ENCODE measurements around the gene C17orf113. TPM values are rescaled to one million over a fixed set of nuclear protein-coding genes. Genes with fewer than 3 reads are reported as not detected.

Gene C17orf113
- total and polyA plus RNA-seq, 2 experiments from 2014 or later = 0.29 to 2.1 TPM

DNA sequence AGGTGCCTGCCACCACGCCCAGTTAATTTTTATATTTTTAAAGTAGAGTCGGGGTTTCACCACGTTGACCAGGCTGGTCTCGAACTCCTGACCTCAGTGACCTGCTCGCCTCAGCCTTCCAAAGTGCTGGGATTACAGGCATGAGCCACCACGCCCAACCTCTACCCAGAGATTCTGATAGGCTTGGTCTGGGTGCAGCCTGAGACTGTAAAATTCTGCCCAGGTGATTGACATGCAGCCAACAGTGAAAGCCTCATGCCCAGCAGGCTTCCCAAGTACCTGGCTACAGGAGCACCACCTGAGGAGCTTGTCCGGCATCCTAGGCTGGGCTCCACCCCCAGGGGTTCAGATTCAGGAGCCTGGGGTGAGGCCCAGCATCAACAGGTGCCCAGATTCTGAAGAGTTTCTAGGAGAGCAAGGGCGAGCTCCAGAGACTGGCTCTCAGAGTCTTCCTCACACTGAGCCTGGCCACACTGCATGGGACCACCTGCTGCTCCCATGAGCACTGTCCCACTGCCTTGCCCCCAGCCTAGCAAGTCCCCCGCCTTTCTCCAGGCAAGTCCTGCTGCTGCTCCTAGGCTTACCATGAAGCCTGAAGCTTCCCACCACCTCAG, 31.2 kb upstream of the C17orf113 start:
- H3K27ac Mint-ChIP-seq = no peak overlapping the region
- no peaks in the 10 kb centered on the region for H3K36me3 Mint-ChIP-seq (ENCODE audit: low read depth)
- peaks cover 4% of the 10 kb centered on the region for H3K27me3 Mint-ChIP-seq (ENCODE audit: insufficient read depth, low read depth, poor library complexity)
- DNase-seq (ENCODE audit: low spot score) (no peak), ATAC-seq (no peak)
- H3K4me1 Mint-ChIP-seq = peaks cover 13% of the 10 kb centered on the region; the same call in 2 of the 3 replicates
- Histone ChIP-seq H3K4me2 (no peak overlapping the region), H3K9me2 (ENCODE audit: insufficient read depth) (no peaks in the 10 kb centered on the region), H3F3A (replicated peaks; ENCODE audit: low read depth) (no peaks in the 10 kb centered on the region), H3K27me3 (ENCODE audit: insufficient read depth) (no peaks in the 10 kb centered on the region), H3K4me3 (no peak overlapping the region), H2AFZ (no peak overlapping the region), H3K4me1 (ENCODE audit: insufficient read depth) (no peaks in the 10 kb centered on the region), H3K79me2 (replicated peaks; ENCODE audit: insufficient read depth) (no peaks in the 10 kb centered on the region), H4K20me1 (replicated peaks; ENCODE audit: insufficient read depth) (no peaks in the 10 kb centered on the region), H3K27ac (ENCODE audit: low read depth) (no peak overlapping the region), H3K36me3 (ENCODE audit: insufficient read depth) (no peaks in the 10 kb centered on the region)
- H3K4me3 Mint-ChIP-seq = no peak overlapping the region
- no peak for TF ChIP-seq NANOG (IDR thresholded peaks at IDR 0.05; ENCODE audit: borderline replicate concordance)
- no peak for TF ChIP-seq CREB1 (CRISPR knock-in tag; IDR thresholded peaks at IDR 0.05; ENCODE audit: low read depth)
- no peak for TF ChIP-seq ZNF331 (CRISPR knock-in tag; IDR thresholded peaks at IDR 0.05; ENCODE audit: low read depth)
- H3K9me3 Mint-ChIP-seq = no peaks in the 10 kb centered on the region

DNA sequence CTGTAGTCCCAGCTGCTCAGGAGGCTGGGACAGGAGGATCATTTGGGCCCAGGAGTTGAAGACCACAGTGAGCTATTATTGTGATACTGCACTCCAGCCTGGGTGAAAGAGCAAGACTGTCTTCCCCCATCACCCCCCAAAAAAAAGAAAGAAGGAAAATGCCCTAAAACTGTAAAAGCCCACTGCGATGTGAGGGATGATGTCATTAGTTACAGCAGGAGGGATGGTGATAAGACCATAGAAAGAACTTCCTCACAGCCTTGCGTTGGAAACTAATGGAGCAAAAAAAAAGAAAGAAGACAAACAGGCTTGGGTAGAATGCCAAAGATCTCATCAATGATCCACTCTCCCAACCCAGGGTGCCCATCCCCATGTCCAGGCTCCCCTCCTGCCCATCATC, 29.1 kb upstream of the C17orf113 start:
- no peaks in the 10 kb centered on the region for H3K79me2 ChIP-seq (replicated peaks; ENCODE audit: insufficient read depth)
- DNase-seq (ENCODE audit: low spot score) (no peak), ATAC-seq (no peak)
- H3K36me3 Mint-ChIP-seq (ENCODE audit: low read depth) = no peaks in the 10 kb centered on the region
- H3K27me3 ChIP-seq (ENCODE audit: insufficient read depth) = no peaks in the 10 kb centered on the region
- no peak overlapping the region for H3K4me2 ChIP-seq
- H3K9me2 ChIP-seq (ENCODE audit: insufficient read depth) = no peaks in the 10 kb centered on the region
- H3K4me1 Mint-ChIP-seq = peaks cover 13% of the 10 kb centered on the region; the same call in 2 of the 3 replicates
- H3K27ac ChIP-seq (ENCODE audit: low read depth) = no peak overlapping the region
- H3K27ac Mint-ChIP-seq = no peak overlapping the region
- no peaks in the 10 kb centered on the region for H3F3A ChIP-seq (replicated peaks; ENCODE audit: low read depth)
- no peaks in the 10 kb centered on the region for H3K4me1 ChIP-seq (ENCODE audit: insufficient read depth)
- peaks cover 4% of the 10 kb centered on the region for H3K27me3 Mint-ChIP-seq (ENCODE audit: insufficient read depth, low read depth, poor library complexity)
- no peaks in the 10 kb centered on the region for H3K36me3 ChIP-seq (ENCODE audit: insufficient read depth)
- H3K4me3 ChIP-seq = no peak overlapping the region
- H2AFZ ChIP-seq = no peak overlapping the region
- no peaks in the 10 kb centered on the region for H4K20me1 ChIP-seq (replicated peaks; ENCODE audit: insufficient read depth)
- H3K9me3 Mint-ChIP-seq = no peaks in the 10 kb centered on the region
- H3K4me3 Mint-ChIP-seq = no peak overlapping the region
- TF ChIP-seq STAT1 (IDR thresholded peaks at IDR 0.05; ENCODE audit: unreplicated experiment) (no peak), NANOG (IDR thresholded peaks at IDR 0.05; ENCODE audit: borderline replicate concordance) (no peak), CREB1 (CRISPR knock-in tag; IDR thresholded peaks at IDR 0.05; ENCODE audit: low read depth) (no peak), ETS1 (IDR thresholded peaks at IDR 0.05) (no peak), EZH2phosphoT487 (IDR thresholded peaks at IDR 0.05; ENCODE audit: unreplicated experiment) (no peak), EZH2 (IDR thresholded peaks at IDR 0.05; ENCODE audit: low read depth, unreplicated experiment) (no peak), ZNF114 (CRISPR knock-in tag; IDR thresholded peaks at IDR 0.05) (no peak), POLR2AphosphoS5 (IDR thresholded peaks at IDR 0.05; ENCODE audit: low read depth) (no peak), ZNF331 (CRISPR knock-in tag; IDR thresholded peaks at IDR 0.05; ENCODE audit: low read depth) (no peak), JUNB (IDR thresholded peaks at IDR 0.05; ENCODE audit: unreplicated experiment) (no peak)
- TF ChIP-seq, protein P1, sequence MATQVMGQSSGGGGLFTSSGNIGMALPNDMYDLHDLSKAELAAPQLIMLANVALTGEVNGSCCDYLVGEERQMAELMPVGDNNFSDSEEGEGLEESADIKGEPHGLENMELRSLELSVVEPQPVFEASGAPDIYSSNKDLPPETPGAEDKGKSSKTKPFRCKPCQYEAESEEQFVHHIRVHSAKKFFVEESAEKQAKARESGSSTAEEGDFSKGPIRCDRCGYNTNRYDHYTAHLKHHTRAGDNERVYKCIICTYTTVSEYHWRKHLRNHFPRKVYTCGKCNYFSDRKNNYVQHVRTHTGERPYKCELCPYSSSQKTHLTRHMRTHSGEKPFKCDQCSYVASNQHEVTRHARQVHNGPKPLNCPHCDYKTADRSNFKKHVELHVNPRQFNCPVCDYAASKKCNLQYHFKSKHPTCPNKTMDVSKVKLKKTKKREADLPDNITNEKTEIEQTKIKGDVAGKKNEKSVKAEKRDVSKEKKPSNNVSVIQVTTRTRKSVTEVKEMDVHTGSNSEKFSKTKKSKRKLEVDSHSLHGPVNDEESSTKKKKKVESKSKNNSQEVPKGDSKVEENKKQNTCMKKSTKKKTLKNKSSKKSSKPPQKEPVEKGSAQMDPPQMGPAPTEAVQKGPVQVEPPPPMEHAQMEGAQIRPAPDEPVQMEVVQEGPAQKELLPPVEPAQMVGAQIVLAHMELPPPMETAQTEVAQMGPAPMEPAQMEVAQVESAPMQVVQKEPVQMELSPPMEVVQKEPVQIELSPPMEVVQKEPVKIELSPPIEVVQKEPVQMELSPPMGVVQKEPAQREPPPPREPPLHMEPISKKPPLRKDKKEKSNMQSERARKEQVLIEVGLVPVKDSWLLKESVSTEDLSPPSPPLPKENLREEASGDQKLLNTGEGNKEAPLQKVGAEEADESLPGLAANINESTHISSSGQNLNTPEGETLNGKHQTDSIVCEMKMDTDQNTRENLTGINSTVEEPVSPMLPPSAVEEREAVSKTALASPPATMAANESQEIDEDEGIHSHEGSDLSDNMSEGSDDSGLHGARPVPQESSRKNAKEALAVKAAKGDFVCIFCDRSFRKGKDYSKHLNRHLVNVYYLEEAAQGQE (IDR thresholded peaks at IDR 0.05; ENCODE audit: unreplicated experiment) = no peak
- TF ChIP-seq, protein P2, sequence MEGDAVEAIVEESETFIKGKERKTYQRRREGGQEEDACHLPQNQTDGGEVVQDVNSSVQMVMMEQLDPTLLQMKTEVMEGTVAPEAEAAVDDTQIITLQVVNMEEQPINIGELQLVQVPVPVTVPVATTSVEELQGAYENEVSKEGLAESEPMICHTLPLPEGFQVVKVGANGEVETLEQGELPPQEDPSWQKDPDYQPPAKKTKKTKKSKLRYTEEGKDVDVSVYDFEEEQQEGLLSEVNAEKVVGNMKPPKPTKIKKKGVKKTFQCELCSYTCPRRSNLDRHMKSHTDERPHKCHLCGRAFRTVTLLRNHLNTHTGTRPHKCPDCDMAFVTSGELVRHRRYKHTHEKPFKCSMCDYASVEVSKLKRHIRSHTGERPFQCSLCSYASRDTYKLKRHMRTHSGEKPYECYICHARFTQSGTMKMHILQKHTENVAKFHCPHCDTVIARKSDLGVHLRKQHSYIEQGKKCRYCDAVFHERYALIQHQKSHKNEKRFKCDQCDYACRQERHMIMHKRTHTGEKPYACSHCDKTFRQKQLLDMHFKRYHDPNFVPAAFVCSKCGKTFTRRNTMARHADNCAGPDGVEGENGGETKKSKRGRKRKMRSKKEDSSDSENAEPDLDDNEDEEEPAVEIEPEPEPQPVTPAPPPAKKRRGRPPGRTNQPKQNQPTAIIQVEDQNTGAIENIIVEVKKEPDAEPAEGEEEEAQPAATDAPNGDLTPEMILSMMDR (conservative IDR thresholded peaks at IDR 0.05; ENCODE audit: low read depth in 2 of 2) = no peak
